Neural cell (in vitro differentiated cells): Measurements from ENCODE around the gene PID1. TPM values are rescaled to one million over a fixed set of nuclear protein-coding genes. Genes with fewer than 3 reads are reported as not detected.

ENCODE experiments used
- H2AFZ ChIP-seq: fragments of 200-600, 300-800 bp; sonication (generic), shearing (Covaris generic); 2 replicates; pipeline ENCODE4 v1.6.0; 2014; ENCODE audit warnings: low read depth, mild to moderate bottlenecking, antibody characterized with exemption, low read length, moderate library complexity
- H3F3A ChIP-seq: fragments of 200-600 bp; shearing (Covaris generic); 2 replicates; pipeline ENCODE4 v1.6.1; 2016; ENCODE audit warnings: mild to moderate bottlenecking, moderate library complexity, mixed read lengths, antibody characterized with exemption, low read length; ENCODE audit not compliant: insufficient read depth, poor library complexity, severe bottlenecking
- H3K27ac ChIP-seq: fragments of 200-600, 300-800 bp; sonication (generic), shearing (Covaris generic); 2 replicates; pipeline ENCODE4 v1.5.1; 2014; ENCODE audit warnings: mild to moderate bottlenecking, low read length, moderate library complexity
- H3K27me3 ChIP-seq: fragments of 300-800, 200-600 bp; sonication (generic), shearing (Covaris generic); 2 replicates; pipeline ENCODE4 v1.6.0; 2014; ENCODE audit warnings: mild to moderate bottlenecking, low read depth, low read length, moderate library complexity; ENCODE audit not compliant: insufficient read depth
- H3K36me3 ChIP-seq: fragments of 300-800, 200-600 bp; sonication (generic), shearing (Covaris generic); 2 replicates; pipeline ENCODE4 v1.5.1; 2014; ENCODE audit warnings: mild to moderate bottlenecking, antibody characterized with exemption, low read length, moderate library complexity; ENCODE audit not compliant: insufficient read depth
- H3K4me2 ChIP-seq: fragments of 300-800, 200-600 bp; sonication (generic), shearing (Covaris generic); 2 replicates; pipeline ENCODE4 v1.6.0; 2014; ENCODE audit warnings: mild to moderate bottlenecking, low read length
- H3K4me3 ChIP-seq: fragments of 300-800, 200-600 bp; sonication (generic), shearing (Covaris generic); 2 replicates; pipeline ENCODE4 v1.5.1; 2014; ENCODE audit warnings: mild to moderate bottlenecking, low read length, moderate library complexity
- H3K79me2 ChIP-seq: fragments of 200-600 bp; shearing (Covaris generic); replicated peaks from 2 replicates; pipeline ENCODE4 v1.6.0; 2014; ENCODE audit warnings: mild to moderate bottlenecking, low read length, moderate library complexity; ENCODE audit not compliant: insufficient read depth
- H3K9ac ChIP-seq: fragments of 300-800, 200-600 bp; sonication (generic), shearing (Covaris generic); 2 replicates; pipeline ENCODE4 v1.6.1; 2016; ENCODE audit warnings: mild to moderate bottlenecking, low read length, mixed read lengths
- H3K9me2 ChIP-seq: fragments of 200-600 bp; shearing (Covaris generic); 2 replicates; pipeline ENCODE4 v1.6.1; 2016; ENCODE audit warnings: mild to moderate bottlenecking, low read length, mixed read lengths; ENCODE audit not compliant: insufficient read depth
- H3K9me3 ChIP-seq: fragments of 200-600, 300-800 bp; sonication (generic), shearing (Covaris generic); 2 replicates; pipeline ENCODE4 v1.6.1; 2016; ENCODE audit warnings: mild to moderate bottlenecking, mixed run types, low read length, moderate library complexity, mixed read lengths
- H4K20me1 ChIP-seq: fragments of 200-600 bp; shearing (Covaris generic); 2 replicates; pipeline ENCODE4 v1.6.1; 2016; ENCODE audit warnings: mild to moderate bottlenecking, mixed run types; ENCODE audit not compliant: insufficient read depth
- CTCF ChIP-seq: fragments of 450-650 bp; IDR thresholded peaks from 2 replicates; pipeline ENCODE4 v1.5.1; 2014; ENCODE audit warnings: antibody characterized with exemption, mild to moderate bottlenecking, moderate library complexity; ENCODE audit not compliant: poor library complexity, severe bottlenecking
- EP300 ChIP-seq: fragments of 450-650 bp; conservative IDR thresholded peaks from 2 replicates; pipeline ENCODE4 v1.6.1; 2014; ENCODE audit warnings: antibody characterized with exemption, mild to moderate bottlenecking, moderate library complexity; ENCODE audit not compliant: poor library complexity, severe bottlenecking
- POLR2AphosphoS5 ChIP-seq: IDR thresholded peaks from 2 replicates; pipeline ENCODE4 v1.6.1; 2012
- RAD21 ChIP-seq: fragments of 450-650 bp; conservative IDR thresholded peaks from 2 replicates; pipeline ENCODE4 v1.6.1; 2014; ENCODE audit warnings: antibody characterized with exemption, mild to moderate bottlenecking, moderate library complexity
- REST ChIP-seq: IDR thresholded peaks from 2 replicates; pipeline ENCODE4 v1.6.1; 2012; ENCODE audit warnings: borderline replicate concordance
- TAF1 ChIP-seq: IDR thresholded peaks from 2 replicates; pipeline ENCODE4 v1.6.1; 2012; ENCODE audit warnings: low read depth
- polyA plus RNA-seq: library from polyadenylated mRNA; depleted of rRNA; stranded (reverse); fragments of >200 nt; gene quantifications from 2 replicates; pipeline ENCODE4 v1.2.3, GENCODE V29; 2014
- small RNA-seq, 3 experiments: library from RNA; depleted of rRNA; stranded (forward); fragments of <200 nt; gene quantifications; one replicate each; pipeline ENCODE3, GENCODE V24; 2012

PID1 gene
- polyA plus RNA-seq, 1 donor from 2014 or later = 11.0 TPM

DNA sequence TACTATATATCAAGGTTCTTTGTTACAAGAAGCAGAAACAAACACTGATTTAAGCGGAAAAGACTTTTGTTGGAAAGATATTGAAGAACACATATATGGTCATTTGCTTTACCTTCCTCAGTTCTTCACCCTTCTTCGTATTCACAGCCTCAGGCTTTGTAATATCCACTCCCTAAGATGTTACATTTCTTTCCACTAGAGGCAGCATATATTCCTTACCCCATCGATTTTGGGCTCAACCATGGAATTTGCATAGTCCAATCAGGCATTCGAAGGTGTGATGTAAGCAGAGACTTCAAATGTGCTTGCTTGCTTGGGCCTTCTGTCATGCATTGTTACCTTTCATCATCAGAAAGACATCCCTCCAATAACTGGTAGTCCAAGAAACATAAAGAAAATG, 287.4 kb downstream of the PID1 start:
- Histone ChIP-seq H3K27me3 (no peaks in the 10 kb centered on the region), H2AFZ (no peak overlapping the region), H3K79me2 (no peaks in the 10 kb centered on the region), H3K27ac (no peak overlapping the region), H3K4me2 (no peak overlapping the region), H4K20me1 (no peaks in the 10 kb centered on the region), H3K4me3 (no peak overlapping the region), H3K9me2 (no peaks in the 10 kb centered on the region), H3K36me3 (no peaks in the 10 kb centered on the region), H3F3A (no peaks in the 10 kb centered on the region), H3K9me3 (no peaks in the 10 kb centered on the region), H3K9ac (no peak overlapping the region)
- no peak for TF ChIP-seq TAF1
- no peak for TF ChIP-seq POLR2AphosphoS5
- no peak for TF ChIP-seq CTCF
- TF ChIP-seq EP300 = no peak

DNA sequence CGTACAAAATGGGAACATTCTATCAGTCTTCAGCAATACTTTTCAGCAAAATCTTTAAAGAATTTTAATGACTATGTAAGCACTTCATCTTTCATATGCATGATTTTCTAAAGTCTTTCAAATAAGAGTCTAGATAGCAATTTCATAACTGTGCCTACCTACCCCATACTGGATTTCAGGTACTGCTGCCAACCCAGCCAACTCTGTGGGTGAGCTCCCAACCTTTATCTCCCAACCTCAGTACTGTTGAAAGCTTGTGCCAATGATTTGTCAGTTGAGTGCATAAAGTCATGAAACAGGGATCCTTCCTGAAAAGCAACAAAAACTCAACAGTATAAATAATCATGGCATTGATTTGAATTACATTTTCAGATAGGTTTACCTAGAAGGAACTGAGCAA, 296.9 kb downstream of the PID1 start:
- no peaks in the 10 kb centered on the region for H3K36me3 ChIP-seq
- H3K27ac ChIP-seq = no peak overlapping the region
- H3K9ac ChIP-seq = no peak overlapping the region
- no peaks in the 10 kb centered on the region for H3K9me3 ChIP-seq
- TF ChIP-seq POLR2AphosphoS5 (no peak), RAD21 (no peak), REST (no peak)
- H4K20me1 ChIP-seq = no peaks in the 10 kb centered on the region
- no peak overlapping the region for H2AFZ ChIP-seq
- no peak overlapping the region for H3K4me2 ChIP-seq
- no peaks in the 10 kb centered on the region for H3K27me3 ChIP-seq
- H3K4me3 ChIP-seq = no peak overlapping the region
- H3F3A ChIP-seq = no peaks in the 10 kb centered on the region
- no peaks in the 10 kb centered on the region for H3K79me2 ChIP-seq
- H3K9me2 ChIP-seq = no peaks in the 10 kb centered on the region

Small RNA genes within 50 kb of the gene (small RNA-seq; reads per million reads assigned to genes)
- 0 reads per million in 3 experiments for gene RN7SKP283
